Fibroblast of lung (primary cell): Measurements from ENCODE around the gene COL15A1.

Experiments used
- EZH2 ChIP-seq: IDR thresholded peaks from 2 replicates; pipeline ENCODE4 v1.5.1; 2012; ENCODE audit warnings: low read length, control low read depth, mild to moderate bottlenecking; ENCODE audit errors: missing control alignments
- TF ChIP-seq, protein P1 (sequence below), 2 donors: IDR thresholded peaks in 1 of 2; conservative IDR thresholded peaks in 1 of 2; 1 replicate in 1 of 2; 2 replicates in 1 of 2; pipeline ENCODE4 v1.5.1; 2011 to 2012; ENCODE audit warnings: low read length in 2 of 2, control low read depth in 1 of 2, inconsistent platforms in 1 of 2, low read depth in 1 of 2, mild to moderate bottlenecking in 1 of 2

- TF ChIP-seq, protein P1, sequence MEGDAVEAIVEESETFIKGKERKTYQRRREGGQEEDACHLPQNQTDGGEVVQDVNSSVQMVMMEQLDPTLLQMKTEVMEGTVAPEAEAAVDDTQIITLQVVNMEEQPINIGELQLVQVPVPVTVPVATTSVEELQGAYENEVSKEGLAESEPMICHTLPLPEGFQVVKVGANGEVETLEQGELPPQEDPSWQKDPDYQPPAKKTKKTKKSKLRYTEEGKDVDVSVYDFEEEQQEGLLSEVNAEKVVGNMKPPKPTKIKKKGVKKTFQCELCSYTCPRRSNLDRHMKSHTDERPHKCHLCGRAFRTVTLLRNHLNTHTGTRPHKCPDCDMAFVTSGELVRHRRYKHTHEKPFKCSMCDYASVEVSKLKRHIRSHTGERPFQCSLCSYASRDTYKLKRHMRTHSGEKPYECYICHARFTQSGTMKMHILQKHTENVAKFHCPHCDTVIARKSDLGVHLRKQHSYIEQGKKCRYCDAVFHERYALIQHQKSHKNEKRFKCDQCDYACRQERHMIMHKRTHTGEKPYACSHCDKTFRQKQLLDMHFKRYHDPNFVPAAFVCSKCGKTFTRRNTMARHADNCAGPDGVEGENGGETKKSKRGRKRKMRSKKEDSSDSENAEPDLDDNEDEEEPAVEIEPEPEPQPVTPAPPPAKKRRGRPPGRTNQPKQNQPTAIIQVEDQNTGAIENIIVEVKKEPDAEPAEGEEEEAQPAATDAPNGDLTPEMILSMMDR (conservative IDR thresholded peaks at IDR 0.05 in 1 of 2, IDR thresholded peaks at IDR 0.05 in 1 of 2; ENCODE audit: low read depth in 1 of 2, low read length in 2 of 2) = no peak
- TF ChIP-seq EZH2 = no peak
Measured at GRCh38 chr9:99049641-99050040, 105.9 kb downstream of the COL15A1 start.
